ENCODE measurements around the gene CTBP2.

- TF ChIP-seq CTCF (IDR thresholded peaks at IDR 0.05) (no peak), POLR2A (IDR thresholded peaks at IDR 0.05) (no peak)
Observed at GRCh38 chr10:125089469-125089868, 70.9 kb downstream of the CTBP2 start.

All from gastroesophageal sphincter (tissue), 3 donors.